ENCODE measurements around the gene RHCG.
"Not testable (repeated sequence)": the region's sequence is repeated elsewhere in the genome, so short reads cannot be mapped to it uniquely, and the experiment has no call there.

The RHCG gene

GRCh38 chr15:89475661-89476060, 20.7 kb downstream of the RHCG start:
- DNase-seq, result no peak

GRCh38 chr15:89472785-89473256, 23.6 kb downstream of the RHCG start:
- DNase-seq, result no peak

GRCh38 chr15:89469426-89470096, 26.8 kb downstream of the RHCG start:
- no peak for DNase-seq

- DNase-seq, result not testable (repeated sequence)
Measured at GRCh38 chr15:89468813-89469212, 27.6 kb downstream of the RHCG start.

- DNase-seq, result no peak
Measured at GRCh38 chr15:89463113-89463512, 33.3 kb downstream of the RHCG start.

- no peak for DNase-seq
Measured at GRCh38 chr15:89462198-89462912, 34.0 kb downstream of the RHCG start.

- DNase-seq, result no peak
Measured at GRCh38 chr15:89461386-89461785, 35.0 kb downstream of the RHCG start.

- DNase-seq, result no peak
Measured at GRCh38 chr15:89460048-89460447, 36.3 kb downstream of the RHCG start.

- DNase-seq, result no peak
Measured at GRCh38 chr15:89459271-89460038, 36.9 kb downstream of the RHCG start.

GRCh38 chr15:89458440-89458839, 37.9 kb downstream of the RHCG start:
- DNase-seq, result no peak

- DNase-seq, result no peak
Measured at GRCh38 chr15:89457086-89457485, 39.3 kb downstream of the RHCG start.

GRCh38 chr15:89455535-89455934, 40.8 kb downstream of the RHCG start:
- no peak for DNase-seq

GRCh38 chr15:89452330-89452836, 44.0 kb downstream of the RHCG start:
- no peak for DNase-seq

- DNase-seq, result no peak
Measured at GRCh38 chr15:89451846-89452245, 44.5 kb downstream of the RHCG start.

- DNase-seq, result no peak
Measured at GRCh38 chr15:89450076-89451006, 46.0 kb downstream of the RHCG start.

GRCh38 chr15:89448825-89449224, 47.6 kb downstream of the RHCG start:
- DNase-seq, result no peak

GRCh38 chr15:89447676-89448075, 48.7 kb downstream of the RHCG start:
- no peak for DNase-seq

- DNase-seq, result no peak
Measured at GRCh38 chr15:89446255-89446891, 50.0 kb downstream of the RHCG start.

- DNase-seq, result no peak
Measured at GRCh38 chr15:89445518-89445917, 50.9 kb downstream of the RHCG start.

- DNase-seq, result no peak
Measured at GRCh38 chr15:89444241-89445225, 51.9 kb downstream of the RHCG start.

Data from effector CD4-positive, alpha-beta T cell (primary cell).